GM04504 (cell line): ENCODE data around the gene IQCE.

ENCODE experiments used
- DNase-seq: peaks from one replicate; pipeline ENCODE4 v3.0.0-alpha.2; 2012; ENCODE audit warnings: low read depth

The IQCE gene

GRCh38 chr7:2635810-2636701 is 77.3 kb downstream of the IQCE start:
- no peak for DNase-seq

- DNase-seq = no peak
These were observed 78.3 kb downstream of the IQCE start for GRCh38 chr7:2637066-2637471.

GRCh38 chr7:2637505-2638223 is 78.9 kb downstream of the IQCE start:
- no peak for DNase-seq

- peak; percentile 73 for DNase-seq
These were observed 79.6 kb downstream of the IQCE start for GRCh38 chr7:2638224-2638991.

GRCh38 chr7:2639181-2639681 is 80.5 kb downstream of the IQCE start:
- DNase-seq = no peak

- DNase-seq = no peak
These were observed 81.1 kb downstream of the IQCE start for GRCh38 chr7:2639695-2640481.

GRCh38 chr7:2640482-2640830 is 81.7 kb downstream of the IQCE start:
- DNase-seq = no peak

GRCh38 chr7:2640846-2641316 is 82.1 kb downstream of the IQCE start:
- no peak for DNase-seq

GRCh38 chr7:2641406-2642393 is 82.9 kb downstream of the IQCE start:
- peak; percentile 96 for DNase-seq

- DNase-seq = no peak
These were observed 84.8 kb downstream of the IQCE start for GRCh38 chr7:2643386-2644219.

GRCh38 chr7:2644220-2644561 is 85.4 kb downstream of the IQCE start:
- DNase-seq = no peak

GRCh38 chr7:2644562-2645273 is 85.9 kb downstream of the IQCE start:
- DNase-seq = no peak

GRCh38 chr7:2645274-2645868 is 86.6 kb downstream of the IQCE start:
- DNase-seq = no peak

GRCh38 chr7:2646336-2646679 is 87.5 kb downstream of the IQCE start:
- DNase-seq = no peak

GRCh38 chr7:2646680-2647571 is 88.1 kb downstream of the IQCE start:
- no peak for DNase-seq

- DNase-seq = no peak
These were observed 88.9 kb downstream of the IQCE start for GRCh38 chr7:2647594-2648172.
